WERI-Rb-1 (cell line): Measurements from ENCODE around the gene FASTK.
A peak's percentile ranks its signal among the peaks of the same experiment; 100 is the strongest.

Experiments
- DNase-seq: peaks from one replicate; pipeline ENCODE4 v3.0.0-alpha.2; 2020
- H3K27ac ChIP-seq: fragments of 250-450 bp; sonication (Bioruptor Pico); 2 replicates; pipeline ENCODE4 v1.5.1; 2020; ENCODE audit warnings: mild to moderate bottlenecking, moderate library complexity
- H3K27me3 ChIP-seq: fragments of 250-450 bp; sonication (Bioruptor Pico); 2 replicates; pipeline ENCODE4 v1.5.1; 2021; ENCODE audit warnings: mild to moderate bottlenecking, low read depth, moderate library complexity; ENCODE audit not compliant: insufficient read depth, severe bottlenecking
- H3K36me3 ChIP-seq: fragments of 250-450 bp; sonication (Bioruptor Pico); 2 replicates; pipeline ENCODE4 v1.5.1; 2020; ENCODE audit warnings: mild to moderate bottlenecking, moderate library complexity
- H3K4me3 ChIP-seq: 2 replicates; pipeline ENCODE4 v1.5.1; 2011; ENCODE audit warnings: low read depth, mild to moderate bottlenecking, control low read depth, low read length
- H3K9me3 ChIP-seq: fragments of 250-450 bp; sonication (Bioruptor Pico); 2 replicates; pipeline ENCODE4 v1.5.1; 2021; ENCODE audit warnings: mild to moderate bottlenecking, moderate library complexity; ENCODE audit not compliant: severe bottlenecking
- TF ChIP-seq, protein P1 (sequence below): IDR thresholded peaks from 2 replicates; pipeline ENCODE4 v1.5.1; 2011; ENCODE audit warnings: low read depth, mild to moderate bottlenecking, control low read depth, inconsistent platforms, low read length

FASTK gene

DNA sequence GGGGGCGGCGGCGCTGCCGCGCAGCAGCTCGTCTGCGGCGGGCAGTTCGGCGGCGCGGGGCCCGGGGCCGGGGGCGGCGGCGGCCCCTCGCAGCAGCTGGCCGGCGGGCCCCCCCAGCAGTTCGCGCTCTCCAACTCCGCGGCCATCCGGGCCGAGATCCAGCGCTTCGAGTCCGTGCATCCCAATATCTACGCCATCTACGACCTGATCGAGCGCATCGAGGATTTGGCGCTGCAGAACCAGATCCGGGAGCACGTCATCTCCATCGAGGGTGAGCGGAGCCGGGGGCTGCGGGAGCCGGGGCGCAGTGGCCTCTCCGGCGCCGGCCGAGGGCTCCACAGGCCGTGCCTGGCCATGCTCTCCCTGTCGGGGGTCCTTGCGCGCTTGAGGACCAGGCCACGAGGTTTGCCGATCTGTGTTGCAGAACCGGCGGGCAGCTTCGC is 6.2 kb upstream of the FASTK start:
- Histone ChIP-seq H3K27me3 (no peaks in the 10 kb centered on the region), H3K9me3 (no peaks in the 10 kb centered on the region), H3K4me3 (peak overlapping the region; percentile 87), H3K27ac (peak overlapping the region; percentile 96), H3K36me3 (peaks cover 32% of the 10 kb centered on the region)
- TF ChIP-seq, protein P1, sequence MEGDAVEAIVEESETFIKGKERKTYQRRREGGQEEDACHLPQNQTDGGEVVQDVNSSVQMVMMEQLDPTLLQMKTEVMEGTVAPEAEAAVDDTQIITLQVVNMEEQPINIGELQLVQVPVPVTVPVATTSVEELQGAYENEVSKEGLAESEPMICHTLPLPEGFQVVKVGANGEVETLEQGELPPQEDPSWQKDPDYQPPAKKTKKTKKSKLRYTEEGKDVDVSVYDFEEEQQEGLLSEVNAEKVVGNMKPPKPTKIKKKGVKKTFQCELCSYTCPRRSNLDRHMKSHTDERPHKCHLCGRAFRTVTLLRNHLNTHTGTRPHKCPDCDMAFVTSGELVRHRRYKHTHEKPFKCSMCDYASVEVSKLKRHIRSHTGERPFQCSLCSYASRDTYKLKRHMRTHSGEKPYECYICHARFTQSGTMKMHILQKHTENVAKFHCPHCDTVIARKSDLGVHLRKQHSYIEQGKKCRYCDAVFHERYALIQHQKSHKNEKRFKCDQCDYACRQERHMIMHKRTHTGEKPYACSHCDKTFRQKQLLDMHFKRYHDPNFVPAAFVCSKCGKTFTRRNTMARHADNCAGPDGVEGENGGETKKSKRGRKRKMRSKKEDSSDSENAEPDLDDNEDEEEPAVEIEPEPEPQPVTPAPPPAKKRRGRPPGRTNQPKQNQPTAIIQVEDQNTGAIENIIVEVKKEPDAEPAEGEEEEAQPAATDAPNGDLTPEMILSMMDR, result no peak
- DNase-seq, result no peak

- peak; percentile 94 for DNase-seq
- TF ChIP-seq, protein P1, result no peak
- peak within 1 kb of the TSS; percentile 96 for H3K27ac ChIP-seq
Observed at GRCh38 chr7:151085691-151086620, 5.3 kb upstream of the FASTK start, which contains the start of gene AGAP3. AGAP3 (plus strand) TSS chr7:151086475; CDS start chr7:151086742, 267 bp downstream.

GRCh38 chr7:151085329-151085690 is 4.7 kb upstream of the FASTK start:
- TF ChIP-seq, protein P1, result no peak
- Histone ChIP-seq H3K27ac (peak overlapping the region; percentile 87), H3K9me3 (no peaks in the 10 kb centered on the region), H3K27me3 (no peaks in the 10 kb centered on the region), H3K4me3 (no peak overlapping the region), H3K36me3 (peaks cover 27% of the 10 kb centered on the region)
- no peak for DNase-seq

More at GRCh38 chr7:151085691-151086620, 5.3 kb upstream of the FASTK start, which contains the start of gene AGAP3:
- Histone ChIP-seq H3K9me3 (no peaks in the 10 kb centered on the region), H3K4me3 (peak within 1 kb of the TSS; percentile 87), H3K27me3 (no peaks in the 10 kb centered on the region), H3K36me3 (peaks cover 28% of the 10 kb centered on the region)

DNA sequence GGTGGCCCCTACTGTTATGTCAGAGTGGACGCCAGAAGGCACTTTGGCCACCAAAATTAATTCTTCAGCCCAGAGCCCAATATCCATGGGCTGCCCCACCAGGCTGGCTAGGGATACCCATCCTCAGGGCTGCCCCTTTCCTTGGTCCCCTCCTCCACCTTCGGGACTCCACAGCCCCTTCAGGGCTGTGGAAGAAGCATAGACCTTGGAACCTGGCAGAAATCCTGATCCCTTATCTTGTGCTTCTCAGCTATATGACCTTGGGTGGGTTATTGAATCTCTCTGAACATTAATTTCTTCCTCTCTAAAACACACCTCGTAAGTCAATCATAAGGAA is 3.2 kb upstream of the FASTK start:
- H3K4me3 ChIP-seq, result peak overlapping the region; percentile 49
- no peak for DNase-seq
- H3K36me3 ChIP-seq, result peaks cover 38% of the 10 kb centered on the region
- TF ChIP-seq, protein P1, result no peak
- no peaks in the 10 kb centered on the region for H3K9me3 ChIP-seq
- H3K27me3 ChIP-seq, result no peaks in the 10 kb centered on the region
- H3K27ac ChIP-seq, result no peak overlapping the region

DNA sequence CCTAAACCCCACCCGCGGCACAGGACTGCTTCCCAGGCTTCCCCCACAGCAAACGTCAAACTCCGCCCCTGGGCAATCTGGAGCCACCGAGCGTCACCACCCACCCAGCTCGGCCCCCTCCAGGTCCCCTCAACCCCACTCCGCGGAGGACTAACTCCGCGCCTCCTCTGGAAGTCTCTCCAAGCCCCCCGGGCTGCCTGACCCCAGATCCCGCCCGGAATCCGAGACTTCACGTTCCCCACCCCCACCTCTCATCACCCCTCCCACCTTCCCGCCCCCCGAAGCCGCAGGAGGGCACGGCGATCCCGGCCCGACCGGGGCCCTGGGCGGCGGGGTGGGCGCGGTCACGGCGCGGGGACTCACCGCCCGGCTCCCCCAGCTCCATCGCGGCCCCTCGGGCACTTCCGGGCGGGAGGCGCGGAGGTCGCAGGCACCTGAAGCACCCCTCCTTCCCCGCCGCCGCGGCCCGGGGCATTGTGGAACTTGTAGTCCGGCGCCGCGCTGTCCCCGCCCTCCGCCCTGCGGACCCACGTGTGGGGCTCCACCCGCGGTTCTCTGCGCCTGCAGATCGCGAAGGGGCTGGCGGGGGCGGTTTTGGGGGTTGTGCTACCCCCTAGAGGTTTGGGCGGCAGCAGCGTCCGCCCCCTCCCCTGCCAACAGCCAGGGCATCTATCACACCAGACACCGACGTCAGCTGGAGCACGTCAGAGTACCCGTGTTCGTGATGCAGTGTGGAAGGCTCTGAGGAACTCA is 2.6 kb upstream of the FASTK start, which contains the start of gene TMUB1:
Gene TMUB1, minus strand, starts transcription at position 423 of the 753 bp plus-strand sequence. CDS start 930 bp downstream, outside the sequence.
- TF ChIP-seq, protein P1, result no peak
- Histone ChIP-seq H3K36me3 (peaks cover 33% of the 10 kb centered on the region), H3K27ac (peak within 1 kb of the TSS; percentile 98), H3K27me3 (no peaks in the 10 kb centered on the region), H3K4me3 (peak within 1 kb of the TSS; percentile 49), H3K9me3 (no peaks in the 10 kb centered on the region)
- DNase-seq, result peak; percentile 79
